ENCODE measurements around the gene THRSP. TPM values are rescaled to one million over a fixed set of nuclear protein-coding genes. Genes with fewer than 3 reads are reported as not detected.
A peak's percentile ranks its signal among the peaks of the same experiment; 100 is the strongest.

The THRSP gene
- polyA plus RNA-seq, 1 donor (not counting 4 experiments of a cell fraction or from before 2014, with no cell fraction given) = not detected

- Histone ChIP-seq H4K20me1 (ENCODE audit: control insufficient read depth, extremely low read depth, insufficient read depth, low read length) (peaks cover 3% of the 10 kb centered on the region), H3K79me2 (ENCODE audit: control insufficient read depth, insufficient read depth, low read length) (peaks cover 43% of the 10 kb centered on the region), H3K4me1 (ENCODE audit: control insufficient read depth, extremely low read depth, insufficient read depth, low read length) (peaks cover 14% of the 10 kb centered on the region), H3K9me3 (ENCODE audit: control insufficient read depth, low read depth, low read length) (no peaks in the 10 kb centered on the region), H3K27ac (ENCODE audit: control insufficient read depth, insufficient read depth, low read length) (peak overlapping the region; percentile 87), H3K9me1 (ENCODE audit: control insufficient read depth, extremely low read depth, insufficient read depth, low read length) (peaks cover 7% of the 10 kb centered on the region), H3K27me3 (ENCODE audit: control insufficient read depth, extremely low read depth, insufficient read depth, low read length) (no peaks in the 10 kb centered on the region), H3K36me3 (ENCODE audit: control insufficient read depth in 2 of 2, extremely low read depth in 1 of 2, insufficient read depth in 2 of 2, low read length in 2 of 2) (peaks cover 0 to 5% of the 10 kb centered on the region in 2 experiments), H2AFZ (ENCODE audit: control insufficient read depth, low read length) (peak overlapping the region; percentile 100), H3K4me3 (ENCODE audit: control insufficient read depth in 2 of 3, extremely low read depth in 1 of 3, insufficient read depth in 2 of 3, low read depth in 1 of 3, low read length in 3 of 3) (peak overlapping the region; percentile 61 to 95 (median 93)), H3K9ac (ENCODE audit: control insufficient read depth, extremely low read depth, insufficient read depth, low read length) (peak overlapping the region; percentile 88), H3K4me2 (ENCODE audit: control insufficient read depth, extremely low read depth, insufficient read depth, low read depth, low read length) (peak overlapping the region; percentile 94)
- TF ChIP-seq CTCF (optimal IDR thresholded peaks at IDR 0.05 in 1 of 3, IDR thresholded peaks at IDR 0.05 in 1 of 3, conservative IDR thresholded peaks at IDR 0.05 in 1 of 3; ENCODE audit: extremely low read depth in 1 of 3, insufficient read depth in 2 of 3, low read length in 3 of 3) (no peak), EZH2 (IDR thresholded peaks at IDR 0.05; ENCODE audit: low read length) (no peak)
- dilution Hi-C loops (cut with MboI; ENCODE audit: extremely low pct_ligation_motif_present, low sequenced_read_pairs) = no loop called here
- FAIRE-seq (no peak), DNase-seq (ENCODE audit: low read depth, low spot score) (no peak)
Measured at GRCh38 chr11:78080084-78080817, 16.6 kb downstream of the THRSP start.

GRCh38 chr11:78080818-78081495 lies 17.3 kb downstream of the THRSP start:
- Histone ChIP-seq H3K4me3 (ENCODE audit: control insufficient read depth in 2 of 3, extremely low read depth in 1 of 3, insufficient read depth in 2 of 3, low read depth in 1 of 3, low read length in 3 of 3) (no peak overlapping the region), H3K9me3 (ENCODE audit: control insufficient read depth, low read depth, low read length) (no peaks in the 10 kb centered on the region), H3K27ac (ENCODE audit: control insufficient read depth, insufficient read depth, low read length) (no peak overlapping the region), H3K4me2 (ENCODE audit: control insufficient read depth, extremely low read depth, insufficient read depth, low read depth, low read length) (no peak overlapping the region), H3K79me2 (ENCODE audit: control insufficient read depth, insufficient read depth, low read length) (peaks cover 36% of the 10 kb centered on the region), H4K20me1 (ENCODE audit: control insufficient read depth, extremely low read depth, insufficient read depth, low read length) (no peaks in the 10 kb centered on the region), H3K9ac (ENCODE audit: control insufficient read depth, extremely low read depth, insufficient read depth, low read length) (no peak overlapping the region), H3K4me1 (ENCODE audit: control insufficient read depth, extremely low read depth, insufficient read depth, low read length) (peaks cover 14% of the 10 kb centered on the region), H3K36me3 (ENCODE audit: control insufficient read depth in 2 of 2, extremely low read depth in 1 of 2, insufficient read depth in 2 of 2, low read length in 2 of 2) (peaks cover 0 to 5% of the 10 kb centered on the region in 2 experiments), H3K27me3 (ENCODE audit: control insufficient read depth, extremely low read depth, insufficient read depth, low read length) (no peaks in the 10 kb centered on the region), H2AFZ (ENCODE audit: control insufficient read depth, low read length) (peak overlapping the region; percentile 49), H3K9me1 (ENCODE audit: control insufficient read depth, extremely low read depth, insufficient read depth, low read length) (peaks cover 7% of the 10 kb centered on the region)
- dilution Hi-C loops (cut with MboI; ENCODE audit: extremely low pct_ligation_motif_present, low sequenced_read_pairs) = no loop called here
- DNase-seq (ENCODE audit: low read depth, low spot score) (no peak), FAIRE-seq (no peak)
- TF ChIP-seq CTCF (optimal IDR thresholded peaks at IDR 0.05 in 1 of 3, IDR thresholded peaks at IDR 0.05 in 1 of 3, conservative IDR thresholded peaks at IDR 0.05 in 1 of 3; ENCODE audit: extremely low read depth in 1 of 3, insufficient read depth in 2 of 3, low read length in 3 of 3) = no peak
- TF ChIP-seq EZH2 (IDR thresholded peaks at IDR 0.05; ENCODE audit: low read length) = no peak
